BJ (cell line): ENCODE measurements around the gene OPTC. TPM values are rescaled to one million over a fixed set of nuclear protein-coding genes. Genes with fewer than 3 reads are reported as not detected.

Experiments used
- CTCF ChIA-PET: fragments of 350-600 bp; formaldehyde crosslinking; extraction: SDS; loops from one replicate; lab custom pipeline; 2021; ENCODE audit warnings: antibody characterized with exemption, inconsistent platforms; lab: Yijun Ruan, JAX
- POLR2A ChIA-PET: fragments of 300-600 bp; sonication (Branson Sonifier 250); formaldehyde crosslinking; extraction: SDS; loops from one replicate; lab custom pipeline; 2021; ENCODE audit warnings: antibody characterized with exemption; lab: Charles Lee
- DNase-seq: peaks from one replicate; pipeline ENCODE4 v3.0.0-alpha.2; 2011; ENCODE audit warnings: low read depth
- H3K27me3 ChIP-seq: 2 replicates; pipeline ENCODE4 v1.6.0; 2011; ENCODE audit warnings: low read length; ENCODE audit not compliant: control insufficient read depth, insufficient read depth
- H3K36me3 ChIP-seq: 2 replicates; pipeline ENCODE4 v1.5.1; 2011; ENCODE audit warnings: low read length; ENCODE audit not compliant: control insufficient read depth, insufficient read depth
- H3K4me3 ChIP-seq: 2 replicates; pipeline ENCODE4 v1.5.1; 2011; ENCODE audit warnings: low read depth, mild to moderate bottlenecking, control low read depth, low read length
- polyA plus RNA-seq: library from polyadenylated mRNA; depleted of rRNA; stranded (reverse); fragments of >200 nt; gene quantifications from 2 replicates; pipeline ENCODE4 v1.2.3, GENCODE V29; 2011
- TF ChIP-seq, protein P1 (sequence below): IDR thresholded peaks from 2 replicates; pipeline ENCODE4 v1.5.1; 2011; ENCODE audit warnings: low read depth, mild to moderate bottlenecking, control low read depth, inconsistent platforms, low read length, moderate library complexity; ENCODE audit not compliant: insufficient read depth

The OPTC gene
- polyA plus RNA-seq, 1 experiment: not detected

DNA sequence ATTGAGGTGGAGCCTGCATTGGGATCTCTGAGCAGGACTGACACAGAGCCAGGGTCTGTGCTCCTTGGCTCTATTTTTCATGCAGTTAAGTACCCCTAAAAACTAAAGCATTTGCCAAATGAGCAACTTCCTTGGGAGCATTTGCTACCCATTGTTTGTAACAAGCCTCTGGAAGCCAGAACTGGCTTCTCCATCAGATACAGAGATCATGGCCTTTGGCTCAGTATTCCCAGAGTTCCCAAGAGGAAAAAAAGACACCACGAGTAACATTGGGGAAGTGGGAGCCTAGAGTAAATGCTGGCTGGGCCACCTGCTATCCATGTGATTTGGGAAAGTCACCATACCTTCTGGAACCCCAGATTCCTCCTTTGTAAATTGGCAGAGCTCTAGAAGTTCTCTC is 44.8 kb downstream of the OPTC start:
- no peak for DNase-seq
- H3K27me3 ChIP-seq: no peaks in the 10 kb centered on the region
- TF ChIP-seq, protein P1, sequence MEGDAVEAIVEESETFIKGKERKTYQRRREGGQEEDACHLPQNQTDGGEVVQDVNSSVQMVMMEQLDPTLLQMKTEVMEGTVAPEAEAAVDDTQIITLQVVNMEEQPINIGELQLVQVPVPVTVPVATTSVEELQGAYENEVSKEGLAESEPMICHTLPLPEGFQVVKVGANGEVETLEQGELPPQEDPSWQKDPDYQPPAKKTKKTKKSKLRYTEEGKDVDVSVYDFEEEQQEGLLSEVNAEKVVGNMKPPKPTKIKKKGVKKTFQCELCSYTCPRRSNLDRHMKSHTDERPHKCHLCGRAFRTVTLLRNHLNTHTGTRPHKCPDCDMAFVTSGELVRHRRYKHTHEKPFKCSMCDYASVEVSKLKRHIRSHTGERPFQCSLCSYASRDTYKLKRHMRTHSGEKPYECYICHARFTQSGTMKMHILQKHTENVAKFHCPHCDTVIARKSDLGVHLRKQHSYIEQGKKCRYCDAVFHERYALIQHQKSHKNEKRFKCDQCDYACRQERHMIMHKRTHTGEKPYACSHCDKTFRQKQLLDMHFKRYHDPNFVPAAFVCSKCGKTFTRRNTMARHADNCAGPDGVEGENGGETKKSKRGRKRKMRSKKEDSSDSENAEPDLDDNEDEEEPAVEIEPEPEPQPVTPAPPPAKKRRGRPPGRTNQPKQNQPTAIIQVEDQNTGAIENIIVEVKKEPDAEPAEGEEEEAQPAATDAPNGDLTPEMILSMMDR: no peak
- CTCF ChIA-PET: no interaction called here
- no peak overlapping the region for H3K4me3 ChIP-seq
- H3K36me3 ChIP-seq: no peaks in the 10 kb centered on the region
- POLR2A ChIA-PET: no interaction called here

DNA sequence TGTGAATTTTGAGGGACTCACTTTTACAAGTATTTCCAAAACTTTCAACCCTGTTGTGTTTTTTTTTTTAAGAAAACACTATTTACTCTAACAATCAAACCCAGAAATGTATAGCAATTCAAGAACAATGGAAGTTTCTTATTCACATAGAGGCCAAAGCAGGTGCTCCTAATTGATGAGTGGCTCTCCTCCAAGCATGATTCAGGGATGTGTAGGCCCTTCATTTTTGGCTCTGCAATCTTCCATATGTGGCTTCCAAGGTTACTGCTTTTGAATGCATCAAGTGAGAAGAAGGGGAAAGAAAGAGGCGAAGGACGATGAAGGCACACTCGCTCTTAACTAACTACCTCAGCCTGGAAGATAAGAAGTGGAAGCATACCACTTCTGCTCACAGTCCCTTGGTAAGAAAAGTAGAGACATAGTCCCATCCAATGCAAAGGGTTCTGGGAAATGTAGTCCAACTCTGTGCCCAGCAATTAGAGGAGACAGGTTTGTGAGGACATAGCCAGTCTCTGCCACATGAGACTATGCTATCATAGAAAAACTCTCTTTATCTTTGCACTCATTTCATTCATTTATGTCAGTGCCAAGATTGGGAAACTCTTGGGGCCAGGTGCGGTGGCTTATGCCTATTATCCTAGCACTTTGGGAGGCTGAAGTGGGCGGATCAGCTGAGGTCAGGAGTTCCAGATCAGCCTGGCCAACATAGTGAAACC is 46.0 kb downstream of the OPTC start:
- no peak overlapping the region for H3K4me3 ChIP-seq
- TF ChIP-seq, protein P1: no peak
- no peaks in the 10 kb centered on the region for H3K27me3 ChIP-seq
- H3K36me3 ChIP-seq: no peaks in the 10 kb centered on the region
- DNase-seq: no peak
- POLR2A ChIA-PET: no interaction called here
- CTCF ChIA-PET: no interaction called here

DNA sequence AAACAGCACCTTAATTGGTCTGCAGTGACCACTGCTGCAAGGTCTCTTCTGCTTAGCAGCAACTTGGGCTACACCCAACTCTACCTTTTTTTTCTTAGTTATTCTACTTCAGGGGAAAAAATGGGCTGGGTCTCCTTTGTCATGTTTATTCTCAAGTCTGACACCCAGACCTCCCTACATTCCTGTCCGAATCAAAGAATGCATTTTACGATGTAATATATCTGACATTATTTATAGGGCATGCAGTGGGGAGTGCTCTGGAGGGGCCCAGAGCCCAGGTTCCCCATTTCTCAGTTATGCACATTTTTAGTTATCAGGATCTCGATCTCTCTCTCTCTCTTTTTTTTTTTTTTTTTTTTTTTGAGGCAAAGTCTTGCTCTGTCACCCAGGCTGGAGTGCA is 50.5 kb downstream of the OPTC start:
- H3K27me3 ChIP-seq: no peaks in the 10 kb centered on the region
- ChIA-PET CTCF (interaction anchor here (0.6 to 1.8 kb wide), 2 partner anchors 82 to 130 kb away, joined by 3 to 7 read pairs; partner anchors contain the start of gene ATP2B4), POLR2A (no interaction called here)
- no peak overlapping the region for H3K4me3 ChIP-seq
- TF ChIP-seq, protein P1: no peak
- H3K36me3 ChIP-seq: no peaks in the 10 kb centered on the region
- DNase-seq: no peak

DNA sequence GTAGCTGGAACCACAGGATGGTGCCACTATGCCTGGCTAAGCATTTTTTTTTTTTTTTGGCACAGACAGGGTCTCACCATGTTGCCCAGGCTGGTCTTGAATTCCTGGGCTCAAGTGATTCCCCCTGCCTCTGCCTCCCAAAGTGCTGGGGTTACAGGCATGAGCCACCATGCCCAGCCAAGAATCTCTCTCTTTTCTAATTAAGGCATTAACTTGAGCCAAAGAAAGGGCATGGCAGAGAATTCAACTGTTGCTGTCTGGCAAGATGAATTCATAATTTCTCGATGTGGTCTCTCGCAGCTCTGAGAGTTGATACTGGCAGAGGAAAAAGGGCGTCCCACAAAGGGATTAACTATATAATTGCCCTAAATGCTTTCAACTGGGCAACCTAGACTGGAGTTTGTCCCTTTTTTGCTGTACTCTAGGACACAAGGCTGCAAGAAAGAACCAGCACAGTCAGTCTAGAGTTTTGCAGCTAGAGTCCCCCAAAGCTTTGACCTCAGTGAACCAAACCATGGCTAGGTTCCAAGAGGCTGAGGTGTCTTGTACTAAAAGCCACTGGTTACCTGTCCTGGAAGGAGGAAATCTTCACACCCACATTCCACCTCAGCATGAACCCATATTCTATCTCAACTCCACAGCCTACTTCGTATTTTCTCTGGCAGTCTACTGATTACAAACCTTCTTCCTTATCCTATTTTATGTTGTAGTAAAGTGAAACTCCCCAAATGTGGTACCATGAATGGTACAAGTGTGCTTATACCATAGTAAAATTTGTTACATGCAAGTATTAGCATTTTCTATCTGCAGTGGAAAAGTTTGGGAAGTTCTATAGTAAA is 51.2 kb downstream of the OPTC start:
- POLR2A ChIA-PET: no interaction called here
- CTCF ChIA-PET: interaction anchor here (0.6 to 1.8 kb wide), 3 partner anchors 20 to 129 kb away, joined by 3 to 7 read pairs (median 3); partner anchors contain the start of gene ATP2B4

DNA sequence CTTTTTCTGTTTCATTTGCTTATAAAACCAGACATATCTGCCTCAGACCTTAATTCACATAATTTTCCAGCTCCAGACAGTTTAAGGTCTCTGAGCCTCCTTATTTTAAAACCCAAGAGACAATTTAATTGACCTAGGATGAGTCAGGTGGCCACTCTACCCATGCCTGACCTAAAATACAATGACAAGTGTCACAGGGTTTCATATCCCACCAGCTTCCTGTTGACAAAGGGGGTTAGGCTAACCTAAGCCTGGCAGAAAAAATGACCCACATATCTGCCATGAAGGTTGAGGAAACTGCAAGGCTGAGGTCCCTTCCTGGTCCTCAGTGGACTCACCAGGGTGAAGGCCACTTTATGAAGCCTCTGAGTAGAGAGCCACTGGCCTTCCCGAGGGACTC is 52.3 kb downstream of the OPTC start:
- Histone ChIP-seq H3K4me3 (no peak overlapping the region), H3K27me3 (no peaks in the 10 kb centered on the region), H3K36me3 (no peaks in the 10 kb centered on the region)
- TF ChIP-seq, protein P1: no peak
- POLR2A ChIA-PET: no interaction called here
- DNase-seq: no peak
- CTCF ChIA-PET: interaction anchor here (1.8 to 2.0 kb wide), 2 partner anchors 18 to 80 kb away, joined by 4 to 7 read pairs; partner anchors contain the start of gene ATP2B4

More for the DNA sequence above, 51.2 kb downstream of the OPTC start:
- Histone ChIP-seq H3K36me3 (no peaks in the 10 kb centered on the region), H3K27me3 (no peaks in the 10 kb centered on the region), H3K4me3 (no peak overlapping the region)
- no peak for DNase-seq
- TF ChIP-seq, protein P1: no peak
